Muscle of back (tissue), 11 donors: ENCODE data around the gene LRCH1. TPM values are rescaled to one million over a fixed set of nuclear protein-coding genes. Genes with fewer than 3 reads are reported as not detected.

ENCODE experiments used
- DNase-seq, 3 donors: peaks; one replicate each; pipeline versions ENCODE4 v3.0.0 to v3.0.0-alpha.2; 2013
- polyA plus RNA-seq, 10 donors: library from polyadenylated mRNA; unstranded; fragments of 120-200 nt; gene quantifications; one replicate each; pipeline ENCODE4 v1.2.1, GENCODE V29; 2013; ENCODE audit not compliant: insufficient read length in 10 of 10

Gene LRCH1
- polyA plus RNA-seq, 10 donors: 17.4 to 26.1 (median 21.4) TPM

GRCh38 chr13:46586751-46587514 is 34.0 kb downstream of the LRCH1 start:
- DNase-seq: no peak

DNA sequence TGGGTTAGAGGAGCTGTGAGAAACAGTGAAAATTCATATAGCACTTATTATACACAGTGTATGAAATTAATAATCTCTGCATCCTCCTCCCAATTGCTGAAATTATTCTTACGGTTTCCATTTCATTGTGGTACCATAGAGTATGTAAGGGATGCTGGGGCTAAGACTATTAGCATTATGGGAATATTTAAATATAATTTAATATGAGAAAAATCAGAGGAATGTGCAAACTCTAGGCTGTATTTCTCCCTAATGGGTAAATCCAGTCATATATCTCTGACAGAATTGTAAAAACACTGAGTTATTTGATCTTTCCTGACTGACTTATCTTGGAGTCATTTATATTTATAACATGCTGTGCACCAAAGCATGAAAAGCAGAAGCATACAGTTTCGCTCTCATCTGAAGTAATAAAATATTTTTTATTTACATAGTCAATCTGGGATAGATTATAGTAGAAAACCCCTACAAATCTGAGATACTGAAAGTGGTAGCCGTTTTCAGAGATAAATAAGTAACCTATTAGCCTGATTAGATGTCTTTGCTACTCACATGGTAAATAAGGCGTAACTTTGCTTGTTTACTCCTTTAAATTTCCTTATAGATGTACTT is 34.9 kb downstream of the LRCH1 start:
- no peak for DNase-seq

DNA sequence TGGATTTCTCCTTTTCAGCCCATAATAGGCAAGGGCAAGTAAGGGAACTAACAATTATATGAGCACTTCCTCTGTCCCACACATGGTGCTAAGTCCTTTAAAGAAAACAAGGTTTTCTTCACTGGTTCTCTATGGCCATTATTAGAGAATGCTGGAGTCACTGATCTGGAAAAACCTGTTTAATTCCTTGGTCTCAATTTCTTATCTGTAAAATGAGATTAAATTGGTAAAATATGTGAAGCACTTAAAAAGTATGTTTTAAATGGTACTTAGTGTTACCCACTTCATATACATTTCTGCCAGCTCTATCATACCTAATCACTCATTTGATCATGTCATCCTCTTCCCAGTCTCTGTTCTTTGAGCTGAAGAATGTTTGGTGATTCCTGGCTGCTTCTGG is 39.4 kb downstream of the LRCH1 start:
- no peak for DNase-seq

GRCh38 chr13:46593398-46593797 is 40.4 kb downstream of the LRCH1 start:
- DNase-seq: no peak

GRCh38 chr13:46594374-46595078 is 41.6 kb downstream of the LRCH1 start:
- no peak for DNase-seq

GRCh38 chr13:46595136-46595884 is 42.3 kb downstream of the LRCH1 start:
- peak in 1 of 3 donors; percentile 64 for DNase-seq

DNA sequence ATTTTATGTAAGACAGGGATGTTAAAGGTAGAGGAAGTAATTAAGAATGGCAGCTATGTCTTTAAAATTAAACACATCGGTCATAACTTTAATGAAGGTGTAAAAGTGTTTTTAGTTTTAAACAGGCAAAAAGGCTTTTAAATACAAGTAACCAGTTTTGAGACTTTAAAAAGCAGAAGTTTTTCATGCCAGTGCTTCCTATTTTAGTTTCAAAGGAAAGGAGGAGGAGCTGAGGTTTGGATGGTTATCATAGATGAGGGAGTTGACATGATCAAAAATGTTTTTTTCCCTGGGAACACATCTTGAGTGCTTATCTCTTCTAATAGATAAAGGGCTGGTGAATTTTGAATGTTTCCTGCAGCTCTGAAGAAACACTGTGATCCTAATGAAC is 42.9 kb downstream of the LRCH1 start:
- DNase-seq: no peak

GRCh38 chr13:46596466-46596865 is 43.5 kb downstream of the LRCH1 start:
- DNase-seq: no peak

- DNase-seq: no peak
Observed at GRCh38 chr13:46598140-46598819, 45.3 kb downstream of the LRCH1 start.

GRCh38 chr13:46598820-46599180 is 45.8 kb downstream of the LRCH1 start:
- no peak for DNase-seq

GRCh38 chr13:46600943-46601311 is 48.0 kb downstream of the LRCH1 start:
- no peak for DNase-seq

DNA sequence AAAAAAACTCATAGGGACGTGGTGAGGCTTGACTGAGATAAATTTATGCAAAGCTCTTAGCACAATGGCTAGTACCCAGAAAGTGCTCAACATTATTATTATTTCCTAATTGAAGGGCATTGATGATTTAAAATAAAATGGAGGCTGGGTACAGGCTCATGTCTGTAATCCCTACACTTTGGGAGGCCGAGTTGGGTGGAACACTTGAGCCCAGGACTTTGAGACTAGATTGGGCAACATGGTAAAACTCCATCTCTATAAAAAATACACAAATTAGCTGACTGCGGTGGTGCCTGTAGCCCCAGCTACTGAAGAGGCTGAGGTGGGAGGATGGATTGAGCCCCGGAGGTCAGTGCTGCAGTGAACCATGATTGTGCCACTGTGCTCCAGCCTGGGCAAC is 49.6 kb downstream of the LRCH1 start:
- no peak for DNase-seq

DNA sequence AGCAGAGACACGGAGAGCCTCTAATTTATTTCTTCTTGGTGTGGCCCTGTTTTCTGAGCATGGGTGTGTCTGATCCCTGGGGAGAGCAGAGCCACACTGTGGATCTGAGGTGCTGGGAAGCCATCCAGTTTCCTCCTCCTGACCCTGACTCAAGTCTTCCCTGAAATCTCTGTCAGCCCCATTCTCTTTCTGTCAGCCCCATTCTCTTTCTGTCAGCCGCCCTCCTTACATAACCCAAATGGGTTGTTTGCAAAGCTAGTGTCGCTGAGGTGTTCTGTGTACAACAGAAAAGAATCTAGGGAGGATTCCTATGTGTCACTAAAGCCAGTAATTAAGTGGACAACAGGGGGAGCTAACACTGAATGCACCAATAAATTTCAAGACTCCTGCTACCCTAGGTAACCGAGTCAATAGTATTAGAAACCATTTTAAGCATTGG is 50.2 kb downstream of the LRCH1 start:
- no peak for DNase-seq

GRCh38 chr13:46604226-46604990 is 51.4 kb downstream of the LRCH1 start:
- DNase-seq: no peak

DNA sequence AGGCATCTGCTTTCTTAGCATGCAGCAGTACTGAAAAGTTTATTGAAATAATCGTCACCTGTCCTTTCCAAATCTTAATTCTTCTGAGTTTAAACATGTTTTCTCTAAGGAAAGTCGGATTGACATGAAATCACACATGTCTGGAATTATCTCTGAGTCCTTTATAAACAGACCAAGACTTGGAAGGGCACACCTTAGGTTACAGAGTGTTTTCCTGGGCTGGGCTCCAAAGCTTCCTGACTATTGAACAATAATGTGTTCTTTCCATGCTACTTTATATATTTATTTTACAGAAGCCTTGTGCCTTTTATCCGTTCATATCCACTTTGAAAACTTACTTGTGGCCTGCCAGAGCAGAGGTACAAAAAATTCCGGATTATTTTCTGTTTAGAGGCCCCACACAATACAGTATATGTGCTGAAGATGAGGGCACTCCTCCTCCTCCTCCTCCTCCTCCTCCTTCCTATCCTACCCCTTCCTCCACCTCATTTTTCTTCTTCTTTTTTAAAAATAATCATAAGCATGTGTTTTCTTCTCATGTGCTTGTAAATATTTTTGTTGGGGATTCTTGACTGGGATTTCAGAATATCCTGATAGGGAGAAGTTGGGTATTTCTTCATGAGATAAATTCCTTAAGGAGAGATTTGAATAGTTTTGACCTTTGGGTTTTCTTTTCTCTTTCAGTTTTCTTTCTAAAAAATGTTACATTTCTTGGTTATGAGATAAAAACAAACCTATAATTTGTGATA is 52.3 kb downstream of the LRCH1 start:
- DNase-seq: peak in 1 of 3 donors; percentile 48

GRCh38 chr13:46605825-46606554 is 53.0 kb downstream of the LRCH1 start:
- DNase-seq: no peak

GRCh38 chr13:46606970-46607369 is 54.0 kb downstream of the LRCH1 start:
- DNase-seq: no peak

DNA sequence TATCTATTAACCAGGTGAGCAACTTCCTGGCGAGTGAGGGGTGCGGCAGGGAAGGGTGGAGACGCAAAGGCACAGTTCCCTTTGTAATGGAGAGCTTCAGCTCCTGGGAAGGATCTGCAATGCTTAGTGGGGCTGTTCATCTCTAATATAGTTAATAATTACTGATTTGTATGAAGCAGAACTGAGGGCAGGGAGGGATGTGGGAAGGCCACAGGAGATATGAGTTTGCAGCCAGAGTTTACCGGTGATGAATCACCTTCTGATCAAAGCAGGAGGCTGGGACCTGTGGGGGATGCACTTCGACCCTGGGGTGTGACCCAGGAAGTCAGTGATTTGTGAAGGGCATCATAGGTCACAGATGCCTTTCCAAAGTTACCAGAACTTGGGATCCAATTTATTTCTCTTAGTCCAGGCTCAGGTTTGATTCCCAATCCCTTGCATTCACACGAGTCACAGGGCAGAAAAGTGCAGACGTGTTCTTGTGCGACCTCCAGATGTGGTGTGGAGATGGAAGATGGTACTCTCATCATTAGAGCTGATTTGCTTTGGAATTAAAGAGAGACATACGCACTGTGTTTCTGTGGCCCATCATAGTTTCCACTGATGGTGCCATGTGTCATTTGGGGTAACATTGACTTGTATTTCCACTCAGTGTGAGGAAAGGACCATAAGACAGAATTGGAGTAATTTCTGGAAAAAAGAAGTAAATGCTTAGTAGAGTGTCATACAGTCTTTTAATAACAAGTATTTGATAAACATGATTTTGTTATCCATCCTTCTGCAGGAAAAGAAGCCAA is 55.0 kb downstream of the LRCH1 start:
- peak in 1 of 3 donors; percentile 46 for DNase-seq

- DNase-seq: no peak
Observed at GRCh38 chr13:46609052-46609451, 56.1 kb downstream of the LRCH1 start.
